Prostate gland (tissue), 2 donors: Measurements from ENCODE around the gene SFXN1. TPM values are rescaled to one million over a fixed set of nuclear protein-coding genes. Genes with fewer than 3 reads are reported as not detected.

ENCODE experiments used
- DNase-seq: peaks from one replicate; pipeline ENCODE4 v3.0.0-alpha.2; 2019; ENCODE audit warnings: low spot score
- H3K27ac ChIP-seq, 2 donors: fragments of 200-600 bp; sonication (generic); 2 replicates each; pipeline ENCODE4 v1.5.1; 2017 to 2019
- H3K27me3 ChIP-seq: fragments of 200-600 bp; sonication (generic); replicated peaks from 2 replicates; pipeline ENCODE4 v1.5.1; 2019; ENCODE audit not compliant: insufficient read depth
- H3K36me3 ChIP-seq, 2 donors: fragments of 200-600 bp; sonication (generic); 1 replicate in 1 of 2; 2 replicates in 1 of 2; pipeline versions ENCODE4 v1.5.1 to v1.8.1; 2017 to 2019
- H3K4me1 ChIP-seq: fragments of 200-600 bp; sonication (generic); replicated peaks from 2 replicates; pipeline ENCODE4 v1.5.1; 2019
- H3K4me3 ChIP-seq, 2 donors: fragments of 200-600 bp; sonication (generic); 2 replicates each; pipeline ENCODE4 v1.5.1; 2017 to 2019
- H3K9me3 ChIP-seq: fragments of 200-600 bp; sonication (generic); 2 replicates; pipeline ENCODE4 v1.5.1; 2017
- CTCF ChIP-seq, 4 experiments: fragments of 200-600 bp in 2 of 4; fragments of 450-650 bp in 2 of 4; sonication (generic) in 2 of 4; IDR thresholded peaks; 1 replicate in 3 of 4; 2 replicates in 1 of 4; pipeline ENCODE4 v1.5.1; 2016 to 2019; ENCODE audit warnings: antibody characterized with exemption in 4 of 4, mild to moderate bottlenecking in 2 of 4, moderate library complexity in 2 of 4
- POLR2A ChIP-seq: fragments of 450-650 bp; IDR thresholded peaks from one replicate; pipeline ENCODE4 v1.6.1; 2016; ENCODE audit warnings: antibody characterized with exemption, mild to moderate bottlenecking
- POLR2AphosphoS5 ChIP-seq: sonication (generic); formaldehyde crosslinking; IDR thresholded peaks from one replicate; pipeline ENCODE4 v1.6.1; 2017; ENCODE audit warnings: antibody characterized with exemption
- WGBS: methylation state at CpG from one replicate; pipeline ENCODE4 v1.1.5; 2018; 5-methylcytosine and 5-hydroxymethylcytosine counted together
- intact Hi-C: fragments of 100-400 bp; cut with DNase I; formaldehyde crosslinking; loops from one replicate; pipeline ENCODE4 v1.14.2; 2022
- total RNA-seq, 2 donors: library from RNA; depleted of rRNA; stranded (reverse); fragments of >200 nt; gene quantifications; one replicate each; pipeline ENCODE4 v1.1.0, GENCODE V29; 2016

Gene SFXN1
- total RNA-seq, 2 donors from 2014 or later: 35.6 to 44.3 TPM

GRCh38 chr5:175521313-175521833 is 43.0 kb downstream of the SFXN1 start:
- intact Hi-C loops: no loop called here
- Histone ChIP-seq H3K27ac (no peak overlapping the region), H3K27me3 (no peaks in the 10 kb centered on the region), H3K9me3 (no peaks in the 10 kb centered on the region), H3K4me3 (no peak overlapping the region), H3K4me1 (no peaks in the 10 kb centered on the region), H3K36me3 (no peaks in the 10 kb centered on the region)
- TF ChIP-seq POLR2AphosphoS5 (no peak), CTCF (IDR thresholded peaks at IDR 0.05) (no peak), POLR2A (no peak)
- no peak for DNase-seq
- WGBS: 94% methylated on average over 4 of the region's 4 CpGs

GRCh38 chr5:175523292-175523691 is 44.9 kb downstream of the SFXN1 start:
- Histone ChIP-seq H3K9me3 (no peaks in the 10 kb centered on the region), H3K36me3 (no peaks in the 10 kb centered on the region), H3K4me1 (no peaks in the 10 kb centered on the region), H3K4me3 (no peak overlapping the region), H3K27me3 (no peaks in the 10 kb centered on the region), H3K27ac (no peak overlapping the region)
- intact Hi-C loops: no loop called here
- no peak for DNase-seq
- TF ChIP-seq POLR2AphosphoS5 (no peak), POLR2A (no peak), CTCF (IDR thresholded peaks at IDR 0.05) (no peak)

- Histone ChIP-seq H3K9me3 (no peaks in the 10 kb centered on the region), H3K27me3 (no peaks in the 10 kb centered on the region), H3K27ac (no peak overlapping the region), H3K4me3 (no peak overlapping the region), H3K4me1 (no peaks in the 10 kb centered on the region), H3K36me3 (no peaks in the 10 kb centered on the region)
- intact Hi-C loops: no loop called here
- no peak for TF ChIP-seq CTCF (IDR thresholded peaks at IDR 0.05)
- TF ChIP-seq POLR2AphosphoS5: no peak
- no peak for TF ChIP-seq POLR2A
- 81% methylated on average over 1 of the region's 1 CpG for WGBS
- DNase-seq: no peak
These were observed 45.9 kb downstream of the SFXN1 start for GRCh38 chr5:175524211-175524610.

GRCh38 chr5:175526691-175527090 is 48.3 kb downstream of the SFXN1 start:
- Histone ChIP-seq H3K27me3 (no peaks in the 10 kb centered on the region), H3K27ac (no peak overlapping the region), H3K4me3 (no peak overlapping the region), H3K4me1 (no peaks in the 10 kb centered on the region), H3K36me3 (no peaks in the 10 kb centered on the region), H3K9me3 (no peaks in the 10 kb centered on the region)
- WGBS: 82% methylated on average over 6 of the region's 6 CpGs
- DNase-seq: no peak
- TF ChIP-seq POLR2AphosphoS5 (no peak), CTCF (IDR thresholded peaks at IDR 0.05) (no peak), POLR2A (no peak)
- intact Hi-C loops: no loop called here

- H3K27ac ChIP-seq: no peak overlapping the region
- H3K36me3 ChIP-seq: no peaks in the 10 kb centered on the region
- no peaks in the 10 kb centered on the region for H3K4me1 ChIP-seq
- intact Hi-C loops: loop anchor here (5.0 kb wide), 1 partner anchor 126 kb away; the partner anchor contains the start of gene HRH2
- DNase-seq: no peak
- H3K4me3 ChIP-seq: no peak overlapping the region
- TF ChIP-seq POLR2AphosphoS5: no peak
- no peak for TF ChIP-seq POLR2A
- no peak for TF ChIP-seq CTCF (IDR thresholded peaks at IDR 0.05)
- H3K9me3 ChIP-seq: no peaks in the 10 kb centered on the region
- H3K27me3 ChIP-seq: no peaks in the 10 kb centered on the region
- WGBS: 43% methylated on average over 2 of the region's 2 CpGs
These were observed 53.0 kb downstream of the SFXN1 start for GRCh38 chr5:175531361-175531760.
